ENCODE data around the gene FXR2. TPM values are rescaled to one million over a fixed set of nuclear protein-coding genes. Genes with fewer than 3 reads are reported as not detected.

FXR2 gene
- total RNA-seq, 4 donors from 2014 or later = 6.2 to 37.8 (median 20.1) TPM

DNA sequence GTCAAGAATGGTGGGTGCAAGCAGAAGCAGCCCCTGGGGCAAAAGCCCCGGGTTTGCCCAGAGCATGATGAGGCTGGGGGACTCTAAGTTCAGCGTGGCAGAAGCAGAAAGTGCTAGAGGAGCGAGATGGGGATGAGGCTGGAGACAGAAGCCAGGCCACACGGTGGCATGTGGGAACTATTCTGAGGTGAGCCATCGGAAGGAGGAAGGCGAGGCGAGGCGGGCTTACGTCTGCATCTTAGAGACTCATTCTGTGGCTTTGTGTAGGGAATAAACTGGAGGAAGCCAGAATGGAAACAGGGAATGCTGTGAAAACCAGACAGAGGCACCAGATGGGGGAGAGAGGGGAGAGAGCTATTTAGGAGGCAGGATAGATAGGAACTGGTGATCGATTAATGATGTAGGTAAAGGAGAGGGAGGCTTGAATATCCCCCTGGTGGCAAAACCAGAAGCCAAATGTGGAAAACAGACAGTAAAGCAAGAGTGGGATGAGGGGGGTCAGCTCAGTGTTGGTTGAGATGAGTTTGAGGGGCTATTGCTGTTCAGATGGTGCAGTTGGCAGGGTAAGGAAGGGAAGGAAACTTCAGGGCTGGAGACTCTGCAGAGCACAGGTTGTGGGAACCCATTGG is 59.3 kb downstream of the FXR2 start:
- no peak for DNase-seq
- Histone ChIP-seq H3K27ac (no peak overlapping the region), H3K4me1 (peaks cover 20 to 33% of the 10 kb centered on the region in 2 donors), H3K36me3 (no peaks in the 10 kb centered on the region), H3K4me3 (no peak overlapping the region), H3K27me3 (no peaks in the 10 kb centered on the region), H3K9me3 (no peaks in the 10 kb centered on the region)
- no peak for TF ChIP-seq POLR2A (IDR thresholded peaks at IDR 0.05)
- TF ChIP-seq, protein P1, sequence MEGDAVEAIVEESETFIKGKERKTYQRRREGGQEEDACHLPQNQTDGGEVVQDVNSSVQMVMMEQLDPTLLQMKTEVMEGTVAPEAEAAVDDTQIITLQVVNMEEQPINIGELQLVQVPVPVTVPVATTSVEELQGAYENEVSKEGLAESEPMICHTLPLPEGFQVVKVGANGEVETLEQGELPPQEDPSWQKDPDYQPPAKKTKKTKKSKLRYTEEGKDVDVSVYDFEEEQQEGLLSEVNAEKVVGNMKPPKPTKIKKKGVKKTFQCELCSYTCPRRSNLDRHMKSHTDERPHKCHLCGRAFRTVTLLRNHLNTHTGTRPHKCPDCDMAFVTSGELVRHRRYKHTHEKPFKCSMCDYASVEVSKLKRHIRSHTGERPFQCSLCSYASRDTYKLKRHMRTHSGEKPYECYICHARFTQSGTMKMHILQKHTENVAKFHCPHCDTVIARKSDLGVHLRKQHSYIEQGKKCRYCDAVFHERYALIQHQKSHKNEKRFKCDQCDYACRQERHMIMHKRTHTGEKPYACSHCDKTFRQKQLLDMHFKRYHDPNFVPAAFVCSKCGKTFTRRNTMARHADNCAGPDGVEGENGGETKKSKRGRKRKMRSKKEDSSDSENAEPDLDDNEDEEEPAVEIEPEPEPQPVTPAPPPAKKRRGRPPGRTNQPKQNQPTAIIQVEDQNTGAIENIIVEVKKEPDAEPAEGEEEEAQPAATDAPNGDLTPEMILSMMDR (IDR thresholded peaks at IDR 0.05) = no peak
- intact Hi-C loops (cut with DNase I; ENCODE audit: low total_unique reads) = no loop called here

DNA sequence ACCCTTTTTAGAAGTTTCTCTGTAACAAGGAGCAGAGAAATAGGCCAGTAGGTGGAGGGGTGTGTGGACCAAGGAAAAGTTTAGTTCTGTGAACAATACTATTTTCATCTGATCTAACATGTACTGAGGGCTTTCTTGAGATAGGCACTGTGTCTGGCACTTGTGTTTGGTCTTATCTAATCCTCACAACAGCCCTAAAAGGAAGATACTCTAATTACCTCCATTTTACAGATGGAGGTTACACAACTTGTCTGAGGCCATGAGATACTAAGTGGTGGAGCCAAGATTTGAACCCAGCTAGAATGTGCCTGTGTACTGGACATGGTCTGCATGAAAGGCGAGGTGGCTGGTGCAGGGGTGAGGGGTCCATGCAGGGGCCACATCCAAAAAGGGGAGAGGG is 61.3 kb downstream of the FXR2 start:
- H3K4me1 ChIP-seq = peaks cover 9 to 19% of the 10 kb centered on the region in 2 donors
- intact Hi-C loops (cut with DNase I; ENCODE audit: low total_unique reads) = no loop called here
- no peaks in the 10 kb centered on the region for H3K9me3 ChIP-seq
- H3K4me3 ChIP-seq = no peak overlapping the region
- TF ChIP-seq POLR2A (IDR thresholded peaks at IDR 0.05) = no peak
- TF ChIP-seq, protein P1 (IDR thresholded peaks at IDR 0.05) = no peak
- H3K36me3 ChIP-seq = no peaks in the 10 kb centered on the region
- no peak for DNase-seq
- H3K27me3 ChIP-seq = no peaks in the 10 kb centered on the region
- H3K27ac ChIP-seq = no peak overlapping the region

DNA sequence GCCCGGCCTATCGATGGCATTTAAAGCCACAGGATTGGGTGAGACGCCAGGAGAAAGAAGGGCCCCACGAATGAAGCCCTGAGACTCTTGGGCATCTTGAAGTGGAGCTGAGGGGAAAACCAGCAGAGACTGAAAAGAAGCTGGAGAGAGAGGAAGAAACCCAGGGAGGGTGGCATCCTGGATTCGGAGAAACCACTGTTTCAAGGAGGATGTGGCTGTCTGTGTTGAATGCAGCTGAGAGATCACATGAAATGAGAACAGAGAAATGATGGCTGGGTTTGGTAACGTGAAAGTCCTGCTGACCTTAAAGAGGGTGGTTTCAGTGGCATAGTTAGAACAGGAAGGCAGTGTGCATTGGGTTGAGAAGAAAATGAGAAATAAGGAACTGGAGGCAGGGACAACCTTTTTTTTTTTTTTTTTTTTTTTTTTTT is 62.1 kb downstream of the FXR2 start:
- no peaks in the 10 kb centered on the region for H3K27me3 ChIP-seq
- H3K36me3 ChIP-seq = no peaks in the 10 kb centered on the region
- peaks cover 7 to 14% of the 10 kb centered on the region in 2 donors for H3K4me1 ChIP-seq
- TF ChIP-seq, protein P1 (IDR thresholded peaks at IDR 0.05) = no peak
- TF ChIP-seq POLR2A (IDR thresholded peaks at IDR 0.05) = no peak
- H3K4me3 ChIP-seq = no peak overlapping the region
- no peaks in the 10 kb centered on the region for H3K9me3 ChIP-seq
- no peak for DNase-seq
- intact Hi-C loops (cut with DNase I; ENCODE audit: low total_unique reads) = no loop called here
- H3K27ac ChIP-seq = no peak overlapping the region

GRCh38 chr17:7551396-7551795 is 63.3 kb downstream of the FXR2 start:
- H3K36me3 ChIP-seq = no peaks in the 10 kb centered on the region
- H3K27me3 ChIP-seq = no peaks in the 10 kb centered on the region
- no peaks in the 10 kb centered on the region for H3K9me3 ChIP-seq
- no peak for DNase-seq
- no peak overlapping the region for H3K27ac ChIP-seq
- peaks cover 0 to 5% of the 10 kb centered on the region in 2 donors for H3K4me1 ChIP-seq
- H3K4me3 ChIP-seq = no peak overlapping the region
- intact Hi-C loops (cut with DNase I; ENCODE audit: low total_unique reads) = no loop called here
- no peak for TF ChIP-seq POLR2A (IDR thresholded peaks at IDR 0.05)

DNA sequence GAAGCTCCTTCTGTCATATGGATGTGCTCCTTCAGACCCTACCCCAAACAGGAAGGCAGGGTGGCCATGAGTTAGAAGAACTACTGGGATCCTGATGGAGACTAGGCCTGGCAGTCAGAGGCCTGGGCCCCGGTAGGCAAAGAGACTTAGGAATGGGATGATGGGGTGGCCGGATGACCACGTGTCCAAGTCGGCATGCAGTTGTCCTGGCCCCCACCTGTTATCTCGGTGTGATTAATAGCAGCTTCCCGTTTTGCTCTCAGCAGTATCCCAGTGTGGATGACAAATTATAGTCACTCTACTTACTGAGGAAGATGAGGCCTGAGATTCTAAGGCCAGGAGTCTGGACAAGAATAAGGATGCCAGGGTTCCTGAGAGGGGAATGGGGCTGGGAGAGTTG is 64.4 kb downstream of the FXR2 start:
- intact Hi-C loops (cut with DNase I; ENCODE audit: low total_unique reads) = no loop called here
- no peak for TF ChIP-seq POLR2A (IDR thresholded peaks at IDR 0.05)
- TF ChIP-seq, protein P1 (IDR thresholded peaks at IDR 0.05) = no peak
- Histone ChIP-seq H3K36me3 (no peaks in the 10 kb centered on the region), H3K27ac (peak overlapping the region; percentile 89 to 95), H3K4me1 (peaks cover 0 to 5% of the 10 kb centered on the region in 2 donors), H3K9me3 (no peaks in the 10 kb centered on the region), H3K27me3 (no peaks in the 10 kb centered on the region), H3K4me3 (no peak overlapping the region)
- DNase-seq = no peak
